ENCODE results near the gene SET.

SET gene

GRCh38 chr9:128702445-128702948 lies 13.5 kb downstream of the SET start, which contains the start of gene PKN3:
TSS of gene PKN3 (plus strand) at chr9:128702503. CDS start at chr9:128702916, 413 bp downstream.
- POLR2A ChIA-PET = interaction anchor here (1.0 kb wide), 3 partner anchors 18 to 45 kb away, joined by 4 read pairs; partner anchors contain the start of gene ZDHHC12
- peak; percentile 94 for DNase-seq (ENCODE audit: extremely low spot score)
- CTCF ChIA-PET = interaction anchor here (0.6 to 1.0 kb wide), 9 partner anchors 9 to 172 kb away, joined by 3 to 9 read pairs (median 4); partner anchors contain the start of genes ENDOG, SET and ZDHHC12
- no peak for TF ChIP-seq SUZ12 (IDR thresholded peaks at IDR 0.05)
- TF ChIP-seq HDGF (IDR thresholded peaks at IDR 0.05; ENCODE audit: borderline replicate concordance) = no peak
- TF ChIP-seq FOXK2 (IDR thresholded peaks at IDR 0.05) = no peak
- TF ChIP-seq FOXM1 (IDR thresholded peaks at IDR 0.05; ENCODE audit: borderline replicate concordance) = no peak
- no peak; the same call in 1 of the 2 replicates for TF ChIP-seq ARNT (IDR thresholded peaks at IDR 0.05)
- no peak for TF ChIP-seq ELF4 (IDR thresholded peaks at IDR 0.05)
- TF ChIP-seq TARDBP (IDR thresholded peaks at IDR 0.05) = no peak
- no peak for TF ChIP-seq L3MBTL2 (conservative IDR thresholded peaks at IDR 0.05)
- TF ChIP-seq NFRKB (IDR thresholded peaks at IDR 0.05) = no peak

- ChIA-PET POLR2A (interaction anchor here (1.1 to 1.5 kb wide), 3 partner anchors 14 to 21 kb away, joined by 3 to 5 read pairs (median 3); partner anchors contain the start of genes SET and ZDHHC12), CTCF (interaction anchor here (0.6 to 1.5 kb wide), 2 partner anchors 14 to 21 kb away, joined by 3 to 4 read pairs; partner anchors contain the start of gene ZDHHC12)
- no peak for TF ChIP-seq NFRKB (IDR thresholded peaks at IDR 0.05)
- peak; percentile 68 for TF ChIP-seq L3MBTL2 (conservative IDR thresholded peaks at IDR 0.05)
- DNase-seq (ENCODE audit: extremely low spot score) = peak; percentile 58
Measured at GRCh38 chr9:128702949-128703615, 14.1 kb downstream of the SET start.

- CTCF ChIA-PET = interaction anchor here (0.6 to 1.5 kb wide), 2 partner anchors 14 to 20 kb away, joined by 3 to 4 read pairs; partner anchors contain the start of gene ZDHHC12
- DNase-seq (ENCODE audit: extremely low spot score) = no peak
- TF ChIP-seq FOXM1 (IDR thresholded peaks at IDR 0.05; ENCODE audit: borderline replicate concordance) (no peak), LEF1 (IDR thresholded peaks at IDR 0.05; ENCODE audit: borderline replicate concordance) (no peak), HDGF (IDR thresholded peaks at IDR 0.05; ENCODE audit: borderline replicate concordance) (no peak), SP1 (IDR thresholded peaks at IDR 0.05) (no peak), ARNT (IDR thresholded peaks at IDR 0.05) (no peak), TARDBP (IDR thresholded peaks at IDR 0.05) (no peak)
- POLR2A ChIA-PET = interaction anchor here (1.1 to 1.5 kb wide), 3 partner anchors 14 to 20 kb away, joined by 3 to 5 read pairs (median 3); partner anchors contain the start of genes SET and ZDHHC12
Measured at GRCh38 chr9:128703616-128704355, 14.8 kb downstream of the SET start.

- no peak for DNase-seq (ENCODE audit: extremely low spot score)
- POLR2A ChIA-PET = interaction anchor here (1.1 to 1.5 kb wide), 3 partner anchors 15 to 20 kb away, joined by 3 to 5 read pairs (median 3); partner anchors contain the start of genes SET and ZDHHC12
- CTCF ChIA-PET = interaction anchor here (1.5 kb wide), 1 partner anchor 19 kb away, joined by 3 read pairs; the partner anchor contains the start of gene ZDHHC12
- TF ChIP-seq L3MBTL2 (conservative IDR thresholded peaks at IDR 0.05) (no peak), PKNOX1 (IDR thresholded peaks at IDR 0.05) (no peak), FOXK2 (IDR thresholded peaks at IDR 0.05) (no peak), ELF4 (IDR thresholded peaks at IDR 0.05) (no peak), ZNF384 (IDR thresholded peaks at IDR 0.05) (no peak), SUZ12 (IDR thresholded peaks at IDR 0.05) (no peak), HDGF (IDR thresholded peaks at IDR 0.05; ENCODE audit: borderline replicate concordance) (no peak), LEF1 (IDR thresholded peaks at IDR 0.05; ENCODE audit: borderline replicate concordance) (no peak), CTBP1 (IDR thresholded peaks at IDR 0.05; ENCODE audit: borderline replicate concordance) (no peak), ARNT (IDR thresholded peaks at IDR 0.05) (no peak), NFRKB (IDR thresholded peaks at IDR 0.05) (no peak), FOXM1 (IDR thresholded peaks at IDR 0.05; ENCODE audit: borderline replicate concordance) (no peak), BHLHE40 (IDR thresholded peaks at IDR 0.05; ENCODE audit: borderline replicate concordance) (no peak), SP1 (IDR thresholded peaks at IDR 0.05) (no peak), TARDBP (IDR thresholded peaks at IDR 0.05) (no peak)
Measured at GRCh38 chr9:128704356-128704670, 15.3 kb downstream of the SET start.

GRCh38 chr9:128705051-128705965 lies 16.3 kb downstream of the SET start:
- TF ChIP-seq CTBP1 (IDR thresholded peaks at IDR 0.05; ENCODE audit: borderline replicate concordance) (no peak), L3MBTL2 (conservative IDR thresholded peaks at IDR 0.05) (no peak), ARNT (IDR thresholded peaks at IDR 0.05) (no peak), NFRKB (IDR thresholded peaks at IDR 0.05) (no peak), FOXK2 (IDR thresholded peaks at IDR 0.05) (no peak)
- CTCF ChIA-PET = no interaction called here
- DNase-seq (ENCODE audit: extremely low spot score) = no peak
- POLR2A ChIA-PET = interaction anchor here (1.1 to 1.3 kb wide), 2 partner anchors 18 to 113 kb away, joined by 3 read pairs; partner anchors contain the start of genes ENDOG and ZDHHC12

- TF ChIP-seq FOXK2 (IDR thresholded peaks at IDR 0.05) (no peak), HDGF (IDR thresholded peaks at IDR 0.05; ENCODE audit: borderline replicate concordance) (no peak), ARNT (IDR thresholded peaks at IDR 0.05) (no peak), SUZ12 (IDR thresholded peaks at IDR 0.05) (no peak), BHLHE40 (IDR thresholded peaks at IDR 0.05; ENCODE audit: borderline replicate concordance) (no peak), CTBP1 (IDR thresholded peaks at IDR 0.05; ENCODE audit: borderline replicate concordance) (no peak), FOXM1 (IDR thresholded peaks at IDR 0.05; ENCODE audit: borderline replicate concordance) (no peak), NFRKB (IDR thresholded peaks at IDR 0.05) (no peak), ZNF384 (IDR thresholded peaks at IDR 0.05) (no peak), FOXA1 (IDR thresholded peaks at IDR 0.05) (no peak), TARDBP (IDR thresholded peaks at IDR 0.05) (no peak), L3MBTL2 (conservative IDR thresholded peaks at IDR 0.05) (no peak), PKNOX1 (IDR thresholded peaks at IDR 0.05) (no peak), ELF4 (IDR thresholded peaks at IDR 0.05) (no peak), LEF1 (IDR thresholded peaks at IDR 0.05; ENCODE audit: borderline replicate concordance) (no peak), SP1 (IDR thresholded peaks at IDR 0.05) (no peak)
- POLR2A ChIA-PET = interaction anchor here (1.1 to 1.3 kb wide), 2 partner anchors 18 to 112 kb away, joined by 3 read pairs; partner anchors contain the start of genes ENDOG and ZDHHC12
- CTCF ChIA-PET = no interaction called here
- DNase-seq (ENCODE audit: extremely low spot score) = no peak
Measured at GRCh38 chr9:128706045-128706444, 17.0 kb downstream of the SET start.

Measured in HEK293T (cell line).